H1 (cell line): ENCODE measurements around the gene TNFRSF6B. TPM values are rescaled to one million over a fixed set of nuclear protein-coding genes. Genes with fewer than 3 reads are reported as not detected.

Experiments
- CTCF ChIA-PET: fragments of 300-600 bp; sonication (Branson Sonifier 250); formaldehyde crosslinking; loops from one replicate; lab custom pipeline; 2021; ENCODE audit not compliant: partially characterized antibody; lab: Charles Lee
- POLR2A ChIA-PET: fragments of 300-600 bp; sonication (Branson Sonifier 250); formaldehyde crosslinking; loops from one replicate; lab custom pipeline; 2021; ENCODE audit warnings: inconsistent platforms; ENCODE audit not compliant: partially characterized antibody; lab: Charles Lee
- DNase-seq, 2 experiments: peaks; one replicate each; pipeline versions ENCODE4 v3.0.0 to v3.0.0-alpha.2; 2010 to 2022; ENCODE audit warnings: low spot score in 2 of 2, low read depth in 1 of 2, mixed read lengths in 1 of 2
- FAIRE-seq: peaks from 2 replicates; lab custom pipeline; 2011; peaks lifted over from hg19 to GRCh38; lab: Jason Lieb, UNC
- H2AFZ ChIP-seq: 2 replicates; pipeline ENCODE4 v1.8.1; 2012; ENCODE audit warnings: low read length, inconsistent platforms
- H2AK5ac ChIP-seq: 2 replicates; pipeline ENCODE4 v1.6.1; 2013; ENCODE audit warnings: low read depth, low read length
- H2BK120ac ChIP-seq: replicated peaks from 2 replicates; pipeline ENCODE3; 2013; ENCODE audit warnings: low read depth, low read length, inconsistent platforms
- H2BK12ac ChIP-seq: 2 replicates; pipeline ENCODE4 v1.6.1; 2013; ENCODE audit warnings: low read depth, low read length
- H2BK15ac ChIP-seq: 2 replicates; pipeline ENCODE4 v1.6.1; 2013; ENCODE audit warnings: low read length
- H2BK20ac ChIP-seq: 2 replicates; pipeline ENCODE4 v1.6.1; 2013; ENCODE audit warnings: low read length
- H2BK5ac ChIP-seq: 2 replicates; pipeline ENCODE4 v1.6.1; 2013; ENCODE audit warnings: low read depth, low read length
- H3K14ac ChIP-seq: 2 replicates; pipeline ENCODE4 v1.6.1; 2013; ENCODE audit warnings: inconsistent platforms; ENCODE audit not compliant: insufficient read length
- H3K18ac ChIP-seq: 2 replicates; pipeline ENCODE4 v1.6.1; 2013; ENCODE audit warnings: low read length; ENCODE audit errors: extremely low read depth
- H3K23ac ChIP-seq: 2 replicates; pipeline ENCODE4 v1.6.1; 2013; ENCODE audit warnings: inconsistent platforms; ENCODE audit not compliant: insufficient read length
- H3K23me2 ChIP-seq: 2 replicates; pipeline ENCODE4 v1.6.1; 2013; ENCODE audit warnings: low read depth, low read length
- H3K27ac ChIP-seq: 2 replicates; pipeline ENCODE4 v1.6.1; 2011; ENCODE audit warnings: low read depth, low read length, inconsistent platforms
- H3K27me3 ChIP-seq, 4 experiments: replicated peaks in 1 of 4; 1 replicate in 1 of 4; 2 replicates in 3 of 4; pipeline versions ENCODE4 v1.6.1 to v1.8.1; 2011 to 2013; ENCODE audit warnings: low read length in 3 of 4, mild to moderate bottlenecking in 3 of 4, inconsistent platforms in 2 of 4, mixed read lengths in 2 of 4, moderate library complexity in 1 of 4; ENCODE audit not compliant: control insufficient read depth in 3 of 4, insufficient read depth in 3 of 4; ENCODE audit errors: extremely low read depth in 1 of 4
- H3K36me3 ChIP-seq, 4 experiments: 2 replicates each; pipeline versions ENCODE4 v1.6.1 to v1.8.1; 2011 to 2013; ENCODE audit warnings: mild to moderate bottlenecking in 4 of 4, low read length in 3 of 4, moderate library complexity in 2 of 4, control low read depth in 1 of 4, inconsistent platforms in 1 of 4; ENCODE audit not compliant: insufficient read depth in 4 of 4, control insufficient read depth in 2 of 4
- H3K4ac ChIP-seq: replicated peaks from 2 replicates; pipeline ENCODE3; 2013; ENCODE audit warnings: low read length, low read depth, mixed read lengths, inconsistent platforms; ENCODE audit not compliant: insufficient read length
- H3K4me1 ChIP-seq, 4 experiments: replicated peaks in 1 of 4; 1 replicate in 1 of 4; 2 replicates in 3 of 4; pipeline versions ENCODE4 v1.6.1 to v1.8.1; 2011 to 2013; ENCODE audit warnings: low read length in 3 of 4, inconsistent platforms in 2 of 4, mixed read lengths in 1 of 4; ENCODE audit not compliant: insufficient read depth in 4 of 4, control insufficient read depth in 3 of 4
- H3K4me2 ChIP-seq, 2 experiments: 2 replicates each; pipeline versions ENCODE4 v1.6.1 to v1.8.1; 2011 to 2013; ENCODE audit warnings: low read depth in 2 of 2, low read length in 2 of 2, control low read depth in 1 of 2, inconsistent platforms in 1 of 2, mild to moderate bottlenecking in 1 of 2; ENCODE audit not compliant: insufficient read depth in 1 of 2
- H3K4me3 ChIP-seq, 4 experiments: fragments of 200-600, 300-600 bp in 1 of 4; sonication (generic), shearing (Covaris generic), sonication (Bioruptor Twin) in 1 of 4; 2 replicates each; pipeline versions ENCODE4 v1.5.1 to v1.8.1; 2011 to 2016; ENCODE audit warnings: low read length in 4 of 4, low read depth in 3 of 4, control low read depth in 2 of 4, inconsistent platforms in 2 of 4, mild to moderate bottlenecking in 2 of 4, mixed read lengths in 1 of 4, moderate library complexity in 1 of 4; ENCODE audit not compliant: insufficient read depth in 2 of 4; ENCODE audit errors: extremely low read depth in 1 of 4
- H3K56ac ChIP-seq: replicated peaks from 2 replicates; pipeline ENCODE3; 2013; ENCODE audit warnings: low read depth, mild to moderate bottlenecking, mixed read lengths, low read length, inconsistent platforms; ENCODE audit not compliant: insufficient read length
- H3K79me1 ChIP-seq: 2 replicates; pipeline ENCODE4 v1.6.1; 2013; ENCODE audit warnings: low read depth, low read length, control low read depth
- H3K79me2 ChIP-seq, 2 experiments: 2 replicates each; pipeline versions ENCODE4 v1.6.1 to v1.8.1; 2012 to 2013; ENCODE audit warnings: low read length in 2 of 2, mild to moderate bottlenecking in 2 of 2, inconsistent platforms in 1 of 2; ENCODE audit not compliant: insufficient read depth in 2 of 2, control insufficient read depth in 1 of 2
- H3K9ac ChIP-seq, 4 experiments: replicated peaks in 1 of 4; 1 replicate in 1 of 4; 2 replicates in 3 of 4; pipeline versions ENCODE4 v1.6.1 to v1.8.1; 2011 to 2013; ENCODE audit warnings: low read depth in 3 of 4, low read length in 3 of 4, control low read depth in 2 of 4, mild to moderate bottlenecking in 2 of 4, moderate library complexity in 2 of 4, inconsistent platforms in 1 of 4; ENCODE audit errors: extremely low read depth in 1 of 4
- H3K9me3 ChIP-seq, 2 experiments: 2 replicates each; pipeline versions ENCODE4 v1.6.1 to v1.8.1; 2012 to 2013; ENCODE audit warnings: mild to moderate bottlenecking in 2 of 2, moderate library complexity in 2 of 2, control low read depth in 1 of 2, inconsistent platforms in 1 of 2, low read depth in 1 of 2, low read length in 1 of 2, mixed read lengths in 1 of 2; ENCODE audit not compliant: insufficient read depth in 2 of 2
- H4K20me1 ChIP-seq, 2 experiments: replicated peaks in 1 of 2; 2 replicates each; pipeline versions ENCODE3 to v1.8.1; 2011 to 2013; ENCODE audit warnings: inconsistent platforms in 2 of 2, low read length in 2 of 2, mild to moderate bottlenecking in 1 of 2; ENCODE audit not compliant: insufficient read depth in 2 of 2, control insufficient read depth in 1 of 2
- H4K5ac ChIP-seq: 2 replicates; pipeline ENCODE4 v1.6.1; 2013; ENCODE audit warnings: low read length, low read depth, mixed read lengths, inconsistent platforms; ENCODE audit not compliant: insufficient read length
- H4K8ac ChIP-seq: 2 replicates; pipeline ENCODE4 v1.8.0; 2013; ENCODE audit warnings: mild to moderate bottlenecking, moderate library complexity, low read length, inconsistent platforms; ENCODE audit not compliant: insufficient read depth; ENCODE audit errors: extremely low read depth
- H4K91ac ChIP-seq: replicated peaks from 2 replicates; pipeline ENCODE3; 2013; ENCODE audit warnings: low read length, mixed read lengths, inconsistent platforms; ENCODE audit not compliant: insufficient read length
- EGR1 ChIP-seq: IDR thresholded peaks from 2 replicates; pipeline ENCODE4 v1.6.1; 2011; ENCODE audit warnings: low read depth, low read length, borderline replicate concordance
- RAD21 ChIP-seq, 2 experiments: IDR thresholded peaks in 1 of 2; conservative IDR thresholded peaks in 1 of 2; 2 replicates each; pipeline ENCODE4 v1.6.1; 2011; ENCODE audit warnings: low read depth in 2 of 2, low read length in 2 of 2, improper control_type of control experiment in 1 of 2, inconsistent platforms in 1 of 2, mild to moderate bottlenecking in 1 of 2, moderate library complexity in 1 of 2
- SIN3A ChIP-seq, 2 experiments: IDR thresholded peaks in 1 of 2; conservative IDR thresholded peaks in 1 of 2; 2 replicates each; pipeline ENCODE4 v1.6.1; 2011 to 2012; ENCODE audit warnings: low read length in 2 of 2, improper control_type of control experiment in 1 of 2, low read depth in 1 of 2, mild to moderate bottlenecking in 1 of 2
- SP4 ChIP-seq: IDR thresholded peaks from 2 replicates; pipeline ENCODE4 v1.6.1; 2012; ENCODE audit warnings: low read length, inconsistent platforms
- WGBS, 2 experiments: shearing (Covaris generic) in 1 of 2; methylation state at CpG; one replicate each; pipeline versions ENCODE4 v1.1.6 to v1.1.7; 2013 to 2015; ENCODE audit warnings: low lambda C conversion rate in 2 of 2, mixed read lengths in 2 of 2, inconsistent platforms in 1 of 2, low coverage in 1 of 2, missing lambda C conversion rate in 1 of 2; ENCODE audit not compliant: insufficient replicate concordance in 2 of 2, insufficient coverage in 1 of 2, insufficient read length in 1 of 2; ENCODE audit errors: extremely low coverage in 1 of 2, missing lambda C conversion rate in 1 of 2; 5-methylcytosine and 5-hydroxymethylcytosine counted together
- polyA plus RNA-seq, 7 experiments: library from polyadenylated mRNA; depleted of rRNA in 3 of 7; stranded (reverse) in 5 of 7; unstranded in 2 of 7; fragments of >200 nt in 5 of 7; fragments of 200-250 nt in 2 of 7; gene quantifications; 1 replicate in 5 of 7; 2 replicates in 1 of 7; 4 replicates in 1 of 7; pipeline versions ENCODE4 v1.2.1 to v1.2.3, GENCODE V29; 2011 to 2013; ENCODE audit warnings: missing spikeins in 2 of 7, mixed read lengths in 2 of 7
- total RNA-seq: library from RNA; stranded (reverse); fragmentation: NEBNext Ultra II Directional; extraction: Animal tissue kit (Norgen Biotek cat#: 25700); gene quantifications from 2 replicates; pipeline ENCODE4 v1.2.1, GENCODE V29; 2021
- TF ChIP-seq, protein P1 (sequence below), 3 experiments: IDR thresholded peaks; 1 replicate in 2 of 3; 2 replicates in 1 of 3; pipeline versions ENCODE4 v1.5.1 to v1.6.1; 2011; ENCODE audit warnings: low read length in 3 of 3, mild to moderate bottlenecking in 3 of 3, inconsistent platforms in 2 of 3, low read depth in 1 of 3, moderate library complexity in 1 of 3; ENCODE audit not compliant: insufficient read depth in 1 of 3; ENCODE audit errors: control extremely low read depth in 1 of 3

Gene TNFRSF6B
- total and polyA plus RNA-seq, 2 of the 8 experiments (the other 6 are each of a cell fraction or from before 2014, with no cell fraction given): 3.1 TPM; not detected in 1

GRCh38 chr20:63706852-63707557 lies 10.6 kb downstream of the TNFRSF6B start:
- peak overlapping the region; percentile 6 to 80 (median 45); a peak in 4 of 7 replicates for H3K9ac ChIP-seq
- peak overlapping the region; percentile 30 for H4K91ac ChIP-seq
- no peak overlapping the region for H4K5ac ChIP-seq
- H3K4me3 ChIP-seq: peak overlapping the region; percentile 46 to 88 (median 74)
- H3K36me3 ChIP-seq: peaks cover 3 to 26% (median 12%) of the 10 kb centered on the region in 4 experiments
- H3K79me2 ChIP-seq: peaks cover 0 to 47% of the 10 kb centered on the region in 2 experiments; a peak in 3 of 4 replicates
- peaks cover 8 to 16% of the 10 kb centered on the region in 2 experiments for H4K20me1 ChIP-seq
- peak in 1 of 2 experiments; percentile 67 for DNase-seq
- peak overlapping the region; percentile 80 for H4K8ac ChIP-seq
- H2AK5ac ChIP-seq: no peak overlapping the region
- 22% methylated on average over 39 of the region's 56 CpGs; no CpG with 5 or more reads in 1 of the 2 experiments for WGBS, 2 experiments
- H3K14ac ChIP-seq: no peak overlapping the region
- H2BK20ac ChIP-seq: no peak overlapping the region
- H3K4me1 ChIP-seq: peaks cover 0 to 11% (median 6%) of the 10 kb centered on the region in 4 experiments; a peak in 5 of 7 replicates
- H3K23ac ChIP-seq: no peak overlapping the region
- no peak overlapping the region for H2AFZ ChIP-seq
- H3K27me3 ChIP-seq: no peaks in the 10 kb centered on the region
- H3K56ac ChIP-seq: no peak overlapping the region
- H2BK15ac ChIP-seq: no peak overlapping the region
- H3K18ac ChIP-seq: no peak overlapping the region; the same call in 1 of the 2 replicates
- TF ChIP-seq EGR1 (no peak), RAD21 (IDR thresholded peaks at IDR 0.05 in 1 of 2, conservative IDR thresholded peaks at IDR 0.05 in 1 of 2; ENCODE audit: low read depth in 2 of 2, low read length in 2 of 2) (peak; percentile 68 to 73), SP4 (no peak), SIN3A (conservative IDR thresholded peaks at IDR 0.05 in 1 of 2, IDR thresholded peaks at IDR 0.05 in 1 of 2; ENCODE audit: low read depth in 1 of 2, low read length in 2 of 2) (peak in 1 of 2 experiments; percentile 60; a peak in 2 of 4 replicates)
- TF ChIP-seq, protein P1, sequence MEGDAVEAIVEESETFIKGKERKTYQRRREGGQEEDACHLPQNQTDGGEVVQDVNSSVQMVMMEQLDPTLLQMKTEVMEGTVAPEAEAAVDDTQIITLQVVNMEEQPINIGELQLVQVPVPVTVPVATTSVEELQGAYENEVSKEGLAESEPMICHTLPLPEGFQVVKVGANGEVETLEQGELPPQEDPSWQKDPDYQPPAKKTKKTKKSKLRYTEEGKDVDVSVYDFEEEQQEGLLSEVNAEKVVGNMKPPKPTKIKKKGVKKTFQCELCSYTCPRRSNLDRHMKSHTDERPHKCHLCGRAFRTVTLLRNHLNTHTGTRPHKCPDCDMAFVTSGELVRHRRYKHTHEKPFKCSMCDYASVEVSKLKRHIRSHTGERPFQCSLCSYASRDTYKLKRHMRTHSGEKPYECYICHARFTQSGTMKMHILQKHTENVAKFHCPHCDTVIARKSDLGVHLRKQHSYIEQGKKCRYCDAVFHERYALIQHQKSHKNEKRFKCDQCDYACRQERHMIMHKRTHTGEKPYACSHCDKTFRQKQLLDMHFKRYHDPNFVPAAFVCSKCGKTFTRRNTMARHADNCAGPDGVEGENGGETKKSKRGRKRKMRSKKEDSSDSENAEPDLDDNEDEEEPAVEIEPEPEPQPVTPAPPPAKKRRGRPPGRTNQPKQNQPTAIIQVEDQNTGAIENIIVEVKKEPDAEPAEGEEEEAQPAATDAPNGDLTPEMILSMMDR (IDR thresholded peaks at IDR 0.05; ENCODE audit: control extremely low read depth in 1 of 3, insufficient read depth in 1 of 3, low read depth in 1 of 3, low read length in 3 of 3): peak; percentile 46 to 72 (median 69)
- ChIA-PET POLR2A (interaction anchor here (1.0 to 4.7 kb wide), 14 partner anchors 10 to 158 kb away, joined by 3 to 49 read pairs (median 5); partner anchors contain the start of genes LIME1, SLC2A4RG, STMN3 and TNFRSF6B), CTCF (interaction anchor here (0.6 to 2.2 kb wide), 12 partner anchors 8 to 1466 kb away, joined by 3 to 9 read pairs (median 3); partner anchors contain the start of genes LIME1, TNFRSF6B and TPD52L2)
- no peak overlapping the region for H3K4ac ChIP-seq
- H2BK120ac ChIP-seq: no peak overlapping the region
- peaks cover 10% of the 10 kb centered on the region; the same call in 1 of the 2 replicates for H3K79me1 ChIP-seq
- H2BK12ac ChIP-seq: no peak overlapping the region
- H3K4me2 ChIP-seq: peak overlapping the region; percentile 41 to 97
- FAIRE-seq: no peak
- H3K9me3 ChIP-seq: no peaks in the 10 kb centered on the region
- no peak overlapping the region for H3K27ac ChIP-seq
- peaks cover 5% of the 10 kb centered on the region; the same call in 1 of the 2 replicates for H3K23me2 ChIP-seq
- no peak overlapping the region; the same call in 1 of the 2 replicates for H2BK5ac ChIP-seq
